ENCODE data around the gene ADCK1. TPM values are rescaled to one million over a fixed set of nuclear protein-coding genes. Genes with fewer than 3 reads are reported as not detected.

The ADCK1 gene
- total RNA-seq, 1 donor from 2014 or later, result 4.5 TPM

- no peak overlapping the region for H3K4me3 ChIP-seq (ENCODE audit: low read depth, low read length)
- peak; percentile 94 for DNase-seq (ENCODE audit: low read depth)
- FAIRE-seq, result no peak
- H3K36me3 ChIP-seq (ENCODE audit: control insufficient read depth, insufficient read depth, low read length), result peaks cover 1% of the 10 kb centered on the region
- TF ChIP-seq CTCF (IDR thresholded peaks at IDR 0.05; ENCODE audit: insufficient read depth, low read length, severe bottlenecking), result no peak
- no peaks in the 10 kb centered on the region for H3K27me3 ChIP-seq (ENCODE audit: control insufficient read depth, insufficient read depth, low read length)
Measured at GRCh38 chr14:77889971-77890442, 90.1 kb downstream of the ADCK1 start.

GRCh38 chr14:77890873-77891272, 91.0 kb downstream of the ADCK1 start:
- FAIRE-seq, result no peak
- Histone ChIP-seq H3K36me3 (ENCODE audit: control insufficient read depth, insufficient read depth, low read length) (peaks cover 1% of the 10 kb centered on the region), H3K4me3 (ENCODE audit: low read depth, low read length) (no peak overlapping the region), H3K27me3 (ENCODE audit: control insufficient read depth, insufficient read depth, low read length) (no peaks in the 10 kb centered on the region)
- TF ChIP-seq CTCF (IDR thresholded peaks at IDR 0.05; ENCODE audit: insufficient read depth, low read length, severe bottlenecking), result no peak
- DNase-seq (ENCODE audit: low read depth), result no peak

GRCh38 chr14:77892381-77892871, 92.5 kb downstream of the ADCK1 start:
- no peaks in the 10 kb centered on the region for H3K27me3 ChIP-seq (ENCODE audit: control insufficient read depth, insufficient read depth, low read length)
- FAIRE-seq (no peak), DNase-seq (ENCODE audit: low read depth) (peak; percentile 80)
- no peak for TF ChIP-seq CTCF (IDR thresholded peaks at IDR 0.05; ENCODE audit: insufficient read depth, low read length, severe bottlenecking)
- no peak overlapping the region for H3K4me3 ChIP-seq (ENCODE audit: low read depth, low read length)
- H3K36me3 ChIP-seq (ENCODE audit: control insufficient read depth, insufficient read depth, low read length), result peaks cover 1% of the 10 kb centered on the region

- H3K4me3 ChIP-seq (ENCODE audit: low read depth, low read length), result no peak overlapping the region
- TF ChIP-seq CTCF (IDR thresholded peaks at IDR 0.05; ENCODE audit: insufficient read depth, low read length, severe bottlenecking), result no peak
- peaks cover 1% of the 10 kb centered on the region for H3K36me3 ChIP-seq (ENCODE audit: control insufficient read depth, insufficient read depth, low read length)
- DNase-seq (ENCODE audit: low read depth) (no peak), FAIRE-seq (no peak)
- H3K27me3 ChIP-seq (ENCODE audit: control insufficient read depth, insufficient read depth, low read length), result no peaks in the 10 kb centered on the region
Measured at GRCh38 chr14:77892890-77893484, 93.1 kb downstream of the ADCK1 start.

- FAIRE-seq (no peak), DNase-seq (ENCODE audit: low read depth) (no peak)
- Histone ChIP-seq H3K27me3 (ENCODE audit: control insufficient read depth, insufficient read depth, low read length) (no peaks in the 10 kb centered on the region), H3K36me3 (ENCODE audit: control insufficient read depth, insufficient read depth, low read length) (no peaks in the 10 kb centered on the region), H3K4me3 (ENCODE audit: low read depth, low read length) (no peak overlapping the region)
- TF ChIP-seq CTCF (IDR thresholded peaks at IDR 0.05; ENCODE audit: insufficient read depth, low read length, severe bottlenecking), result no peak
Measured at GRCh38 chr14:77897374-77897773, 97.5 kb downstream of the ADCK1 start.

- DNase-seq (ENCODE audit: low read depth), result no peak
- no peak overlapping the region for H3K4me3 ChIP-seq (ENCODE audit: low read depth, low read length)
Measured at GRCh38 chr14:77902811-77903210, 102.9 kb downstream of the ADCK1 start.

More at GRCh38 chr14:77902811-77903210, 102.9 kb downstream of the ADCK1 start:
- Histone ChIP-seq H3K36me3 (ENCODE audit: control insufficient read depth, insufficient read depth, low read length) (no peaks in the 10 kb centered on the region), H3K27me3 (ENCODE audit: control insufficient read depth, insufficient read depth, low read length) (no peaks in the 10 kb centered on the region)
- no peak for FAIRE-seq
- TF ChIP-seq CTCF (IDR thresholded peaks at IDR 0.05; ENCODE audit: insufficient read depth, low read length, severe bottlenecking), result no peak

Measured in bronchial epithelial cell (primary cell).